ENCODE data around the gene STC2.

Gene STC2

DNA sequence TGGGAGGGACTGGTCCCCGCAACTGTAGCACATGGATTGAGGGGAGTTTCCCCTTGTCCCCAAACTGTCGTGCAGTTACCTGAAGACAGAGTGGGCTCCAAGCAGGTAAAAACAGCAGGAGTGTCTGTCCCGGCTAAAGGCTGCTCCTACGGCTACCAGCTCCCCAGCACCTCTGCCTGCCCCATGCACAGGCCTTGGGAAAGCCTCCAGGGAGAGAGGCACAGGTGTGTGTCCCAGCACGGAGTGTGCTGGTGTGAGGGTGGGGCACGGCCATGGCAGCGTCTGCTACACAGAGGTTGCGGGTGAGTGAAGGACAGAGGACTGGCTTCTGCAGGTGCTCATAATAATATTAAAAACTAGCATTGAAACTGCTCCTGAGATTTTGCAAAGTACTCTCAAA is 30.4 kb downstream of the STC2 start:
- Histone ChIP-seq H3K36me3 (ENCODE audit: insufficient read depth, insufficient read length, low read length) (no peaks in the 10 kb centered on the region), H3K9me3 (ENCODE audit: insufficient read depth, low read length) (no peaks in the 10 kb centered on the region), H3K9ac (ENCODE audit: insufficient read length, low read depth) (no peak overlapping the region), H3K4me3 (ENCODE audit: insufficient read length, low read depth) (no peak overlapping the region), H3K27me3 (ENCODE audit: insufficient read depth, insufficient read length) (peaks cover 10% of the 10 kb centered on the region), H3K4me1 (ENCODE audit: insufficient read depth, insufficient read length) (peaks cover 22% of the 10 kb centered on the region)
- no peak for DNase-seq (ENCODE audit: low read depth, low spot score)
- TF ChIP-seq SUZ12 (IDR thresholded peaks at IDR 0.05; ENCODE audit: extremely low read depth, insufficient read depth, insufficient read length) (no peak), ZNF274 (IDR thresholded peaks at IDR 0.05; ENCODE audit: low read depth, low read length) (no peak), YY1 (IDR thresholded peaks at IDR 0.05; ENCODE audit: insufficient read depth, insufficient read length) (no peak)

DNA sequence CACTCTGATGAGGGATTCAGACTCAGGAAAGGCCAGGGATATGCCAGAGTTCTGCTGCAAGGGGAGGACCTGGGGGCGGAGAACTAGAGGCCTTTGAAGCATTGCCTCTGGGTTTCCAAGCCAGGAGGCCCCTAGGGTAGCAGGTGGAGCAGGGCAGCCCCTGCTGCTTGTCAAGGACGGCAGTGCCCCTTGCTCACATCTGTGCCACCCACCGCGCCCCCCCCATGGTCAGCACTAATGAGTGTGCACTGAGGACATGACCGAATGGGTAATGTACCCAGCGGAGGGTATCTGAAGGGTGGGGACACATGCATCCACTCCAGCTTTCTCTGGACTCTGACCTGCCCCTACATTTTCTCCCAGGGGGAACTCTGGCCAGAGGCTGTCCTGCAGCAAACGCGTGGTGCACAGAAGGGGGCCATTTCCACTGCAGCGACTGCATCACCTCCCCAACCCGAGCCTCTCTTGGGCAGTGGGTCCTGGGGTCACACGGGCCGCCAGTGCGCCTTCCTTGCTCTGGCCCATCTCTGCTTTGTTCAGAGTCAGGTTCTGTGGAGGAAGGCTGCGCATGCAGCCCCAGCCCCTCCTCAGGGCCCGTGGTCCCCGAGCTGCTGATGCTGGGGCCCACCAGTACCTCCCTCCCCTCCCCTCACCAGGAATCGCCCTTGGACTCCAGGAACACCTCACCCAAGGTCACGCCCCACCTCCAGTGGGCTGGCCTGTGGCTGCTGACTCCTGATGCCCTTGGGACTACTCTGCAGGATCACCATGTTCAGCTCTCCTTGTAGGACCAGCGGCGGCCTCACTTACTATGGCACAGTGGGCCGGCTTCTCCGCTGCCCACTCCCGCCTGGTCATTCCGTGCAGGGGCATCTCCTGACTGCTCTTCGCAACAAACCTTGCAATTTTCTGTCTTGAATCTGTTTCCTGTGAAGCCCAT is 31.2 kb downstream of the STC2 start:
- H3K9me3 ChIP-seq (ENCODE audit: insufficient read depth, low read length): no peaks in the 10 kb centered on the region
- DNase-seq (ENCODE audit: low read depth, low spot score): no peak
- H3K9ac ChIP-seq (ENCODE audit: insufficient read length, low read depth): no peak overlapping the region
- peaks cover 10% of the 10 kb centered on the region for H3K27me3 ChIP-seq (ENCODE audit: insufficient read depth, insufficient read length)
- TF ChIP-seq ZNF274 (IDR thresholded peaks at IDR 0.05; ENCODE audit: low read depth, low read length): no peak
- no peak for TF ChIP-seq YY1 (IDR thresholded peaks at IDR 0.05; ENCODE audit: insufficient read depth, insufficient read length)
- TF ChIP-seq SUZ12 (IDR thresholded peaks at IDR 0.05; ENCODE audit: extremely low read depth, insufficient read depth, insufficient read length): no peak
- H3K36me3 ChIP-seq (ENCODE audit: insufficient read depth, insufficient read length, low read length): no peaks in the 10 kb centered on the region
- H3K4me1 ChIP-seq (ENCODE audit: insufficient read depth, insufficient read length): peaks cover 22% of the 10 kb centered on the region
- no peak overlapping the region for H3K4me3 ChIP-seq (ENCODE audit: insufficient read length, low read depth)

DNA sequence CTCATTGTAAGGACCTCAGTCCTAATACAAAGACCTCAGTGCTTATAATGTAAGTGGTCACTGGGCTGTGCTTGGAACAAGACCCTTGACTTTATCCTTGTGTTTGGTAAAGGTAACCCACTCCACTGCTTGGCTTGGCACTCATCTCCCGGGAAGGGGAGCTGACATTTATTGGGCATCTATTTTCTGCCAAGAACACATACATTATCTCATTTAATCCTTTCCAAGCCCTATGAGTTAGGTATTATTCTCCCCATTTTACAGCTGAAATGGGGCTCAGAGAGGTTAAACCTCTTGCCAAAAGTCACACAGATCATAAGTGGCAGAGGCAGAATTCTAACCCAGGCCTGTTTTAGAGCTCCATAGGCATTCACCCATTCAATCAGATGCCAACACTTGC is 32.4 kb downstream of the STC2 start:
- TF ChIP-seq ZNF274 (IDR thresholded peaks at IDR 0.05; ENCODE audit: low read depth, low read length) (no peak), SUZ12 (IDR thresholded peaks at IDR 0.05; ENCODE audit: extremely low read depth, insufficient read depth, insufficient read length) (no peak), YY1 (IDR thresholded peaks at IDR 0.05; ENCODE audit: insufficient read depth, insufficient read length) (no peak)
- Histone ChIP-seq H3K9ac (ENCODE audit: insufficient read length, low read depth) (no peak overlapping the region), H3K4me1 (ENCODE audit: insufficient read depth, insufficient read length) (peaks cover 23% of the 10 kb centered on the region), H3K9me3 (ENCODE audit: insufficient read depth, low read length) (no peaks in the 10 kb centered on the region), H3K4me3 (ENCODE audit: insufficient read length, low read depth) (no peak overlapping the region), H3K36me3 (ENCODE audit: insufficient read depth, insufficient read length, low read length) (no peaks in the 10 kb centered on the region), H3K27me3 (ENCODE audit: insufficient read depth, insufficient read length) (peaks cover 10% of the 10 kb centered on the region)
- DNase-seq (ENCODE audit: low read depth, low spot score): no peak

DNA sequence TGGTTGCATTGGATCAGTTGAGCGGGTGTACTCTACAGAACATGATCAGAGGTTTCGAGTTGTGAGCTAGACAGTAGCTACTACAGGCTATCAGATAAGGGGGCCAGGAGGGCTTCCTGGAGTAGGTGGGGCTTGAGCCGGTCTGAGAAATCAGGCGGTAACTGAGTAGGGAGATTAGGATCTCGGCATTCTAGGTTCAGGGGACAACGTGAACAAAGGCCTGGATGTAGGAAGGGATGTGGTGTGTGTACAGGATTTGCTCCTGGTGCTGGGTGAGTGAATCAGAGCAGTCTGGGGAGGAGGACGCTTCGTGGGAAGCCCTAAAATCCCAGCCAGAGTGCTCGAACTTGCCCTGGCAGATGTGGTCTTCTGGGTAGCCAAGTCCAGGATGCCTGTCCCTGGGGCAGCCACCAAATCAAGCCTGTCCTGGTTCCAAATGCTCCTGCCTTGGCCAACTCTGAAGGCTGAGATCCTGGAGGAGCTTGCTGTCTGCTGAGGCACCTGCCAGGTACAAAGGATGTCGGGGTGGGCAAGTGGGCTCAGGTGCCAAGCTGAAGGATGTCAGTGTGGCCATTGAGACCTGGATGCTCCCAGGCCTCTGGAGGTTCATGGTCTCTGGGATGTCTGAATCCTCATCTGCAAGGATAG is 33.4 kb downstream of the STC2 start:
- Histone ChIP-seq H3K4me3 (ENCODE audit: insufficient read length, low read depth) (no peak overlapping the region), H3K9me3 (ENCODE audit: insufficient read depth, low read length) (no peaks in the 10 kb centered on the region), H3K9ac (ENCODE audit: insufficient read length, low read depth) (peak overlapping the region; percentile 50), H3K27me3 (ENCODE audit: insufficient read depth, insufficient read length) (peaks cover 10% of the 10 kb centered on the region), H3K36me3 (ENCODE audit: insufficient read depth, insufficient read length, low read length) (no peaks in the 10 kb centered on the region), H3K4me1 (ENCODE audit: insufficient read depth, insufficient read length) (peaks cover 21% of the 10 kb centered on the region)
- DNase-seq (ENCODE audit: low read depth, low spot score): no peak
- TF ChIP-seq SUZ12 (IDR thresholded peaks at IDR 0.05; ENCODE audit: extremely low read depth, insufficient read depth, insufficient read length): no peak
- no peak for TF ChIP-seq YY1 (IDR thresholded peaks at IDR 0.05; ENCODE audit: insufficient read depth, insufficient read length)
- TF ChIP-seq ZNF274 (IDR thresholded peaks at IDR 0.05; ENCODE audit: low read depth, low read length): no peak

DNA sequence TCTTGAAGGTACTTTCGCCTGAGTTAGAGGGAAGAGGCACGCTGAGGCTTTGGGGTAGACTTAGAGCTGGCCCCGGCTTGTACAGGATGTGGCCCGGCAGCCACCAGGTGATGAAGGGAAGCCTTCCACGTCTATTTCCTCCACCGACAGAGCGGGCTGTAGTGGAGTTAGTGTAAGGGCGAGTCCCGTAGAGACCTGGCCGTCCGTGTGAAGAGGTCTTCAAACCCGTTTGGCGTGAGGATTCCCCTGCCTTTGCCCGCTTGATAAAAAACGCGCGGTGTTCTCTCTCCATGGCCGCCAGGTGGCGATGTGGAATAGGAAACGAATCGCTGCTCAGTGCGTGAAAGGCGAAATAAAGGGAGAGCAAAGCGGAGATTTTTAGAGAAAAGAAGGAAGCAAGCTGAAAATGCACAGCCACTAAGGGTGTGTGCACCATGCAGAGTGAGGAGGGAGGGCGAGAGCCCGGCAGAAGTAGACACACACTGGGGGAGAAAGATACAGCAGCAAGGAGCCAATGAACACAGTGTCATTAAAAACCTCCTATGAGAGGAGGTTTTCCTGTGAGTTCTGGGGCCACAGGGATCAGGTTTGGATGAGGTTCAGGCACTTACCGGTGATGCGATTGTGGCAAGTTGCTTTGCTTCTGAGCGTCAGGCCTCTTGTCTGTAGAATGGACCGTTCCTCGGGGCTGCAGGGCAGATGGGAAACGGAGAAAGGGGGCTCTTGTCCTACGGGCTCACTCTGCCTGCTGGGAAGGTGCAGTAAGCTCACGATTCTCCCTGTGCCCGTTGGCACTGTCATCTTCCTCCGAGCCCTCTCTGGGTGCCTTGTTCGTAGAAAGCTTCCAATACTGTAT is 34.2 kb downstream of the STC2 start:
- Histone ChIP-seq H3K4me1 (ENCODE audit: insufficient read depth, insufficient read length) (peaks cover 21% of the 10 kb centered on the region), H3K4me3 (ENCODE audit: insufficient read length, low read depth) (peak overlapping the region; percentile 0), H3K27me3 (ENCODE audit: insufficient read depth, insufficient read length) (peaks cover 10% of the 10 kb centered on the region), H3K9ac (ENCODE audit: insufficient read length, low read depth) (peak overlapping the region; percentile 67), H3K36me3 (ENCODE audit: insufficient read depth, insufficient read length, low read length) (no peaks in the 10 kb centered on the region), H3K9me3 (ENCODE audit: insufficient read depth, low read length) (no peaks in the 10 kb centered on the region)
- TF ChIP-seq ZNF274 (IDR thresholded peaks at IDR 0.05; ENCODE audit: low read depth, low read length) (no peak), YY1 (IDR thresholded peaks at IDR 0.05; ENCODE audit: insufficient read depth, insufficient read length) (no peak)
- DNase-seq (ENCODE audit: low read depth, low spot score): no peak

DNA sequence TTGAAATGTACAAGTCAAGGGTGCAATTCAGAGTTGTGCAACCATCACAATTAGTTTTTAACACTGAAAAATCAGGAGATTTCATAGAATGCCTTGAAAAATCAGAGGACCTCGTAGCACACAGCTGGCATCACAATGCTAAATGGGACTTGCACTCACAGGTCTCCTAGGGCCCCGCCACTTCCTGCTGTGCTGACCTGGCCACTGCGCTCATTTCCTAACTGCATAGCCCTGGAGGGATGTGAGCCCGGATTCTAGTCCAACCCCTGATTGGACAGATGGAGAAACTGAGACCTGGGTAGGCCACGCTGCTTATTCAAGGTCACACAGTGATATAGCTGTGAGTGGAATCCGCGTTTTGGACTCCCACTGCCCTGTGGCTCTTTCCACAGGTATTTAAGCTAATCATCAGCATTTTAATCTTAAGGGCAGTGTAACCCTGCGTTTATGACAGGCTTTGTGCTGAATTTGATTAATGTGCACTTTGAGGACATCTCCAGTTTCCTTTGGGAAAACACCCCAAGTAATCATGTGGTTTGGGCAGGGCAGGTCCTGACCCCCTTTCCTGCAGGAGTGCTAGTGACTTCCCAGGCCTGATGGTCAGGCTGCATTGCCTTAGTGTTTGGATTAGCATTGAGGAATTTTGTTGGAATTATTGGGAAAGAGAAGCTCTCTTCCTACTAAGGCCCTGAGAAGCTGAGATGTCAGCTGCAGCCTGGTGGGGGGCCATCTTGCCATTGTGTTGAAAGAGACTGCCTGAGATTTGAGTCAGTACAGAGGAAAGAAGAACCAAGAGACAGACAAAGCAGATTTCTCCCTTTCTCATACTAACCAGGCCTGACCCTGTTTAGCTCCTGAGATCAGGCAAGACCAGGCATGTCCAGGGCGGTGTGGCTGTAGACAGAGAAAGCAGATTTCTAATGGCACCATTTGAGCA is 36.2 kb downstream of the STC2 start:
- Histone ChIP-seq H3K4me3 (ENCODE audit: insufficient read length, low read depth) (no peak overlapping the region), H3K4me1 (ENCODE audit: insufficient read depth, insufficient read length) (peaks cover 12% of the 10 kb centered on the region), H3K9me3 (ENCODE audit: insufficient read depth, low read length) (no peaks in the 10 kb centered on the region), H3K27me3 (ENCODE audit: insufficient read depth, insufficient read length) (peaks cover 10% of the 10 kb centered on the region), H3K9ac (ENCODE audit: insufficient read length, low read depth) (no peak overlapping the region), H3K36me3 (ENCODE audit: insufficient read depth, insufficient read length, low read length) (no peaks in the 10 kb centered on the region)
- peak; percentile 60 for DNase-seq (ENCODE audit: low read depth, low spot score)
- TF ChIP-seq SUZ12 (IDR thresholded peaks at IDR 0.05; ENCODE audit: extremely low read depth, insufficient read depth, insufficient read length) (no peak), ZNF274 (IDR thresholded peaks at IDR 0.05; ENCODE audit: low read depth, low read length) (no peak), YY1 (IDR thresholded peaks at IDR 0.05; ENCODE audit: insufficient read depth, insufficient read length) (no peak)
